ENCODE measurements around the gene HMG20B.
"Not testable (repeated sequence)": the region's sequence is repeated elsewhere in the genome, so short reads cannot be mapped to it uniquely, and the experiment has no call there.

The HMG20B gene

GRCh38 chr19:3565139-3565538 is 7.6 kb upstream of the HMG20B start:
- in situ Hi-C loops (cut with HindIII; ENCODE audit: low pct_ligation_motif_present, low sequenced_read_pairs), result no loop called here
- Histone ChIP-seq H3K36me3 (replicated peaks) (no peaks in the 10 kb centered on the region), H3K4me3 (ENCODE audit: low read depth, low read length) (no peak overlapping the region), H3K27me3 (replicated peaks) (no peaks in the 10 kb centered on the region), H3K27ac (peak overlapping the region; percentile 60)
- DNase-seq, result peak; percentile 89
- TF ChIP-seq CTCF (IDR thresholded peaks at IDR 0.05; ENCODE audit: low read depth, low read length, missing control alignments), result no peak

GRCh38 chr19:3570042-3570441 is 2.7 kb upstream of the HMG20B start:
- H3K4me3 ChIP-seq (ENCODE audit: low read depth, low read length); in situ Hi-C loops (cut with HindIII; ENCODE audit: low pct_ligation_motif_present, low sequenced_read_pairs); DNase-seq; H3K36me3 ChIP-seq (replicated peaks); H3K27ac ChIP-seq; H3K27me3 ChIP-seq (replicated peaks): not testable (repeated sequence)

GRCh38 chr19:3570606-3571011 is 2.1 kb upstream of the HMG20B start:
- TF ChIP-seq CTCF (IDR thresholded peaks at IDR 0.05; ENCODE audit: low read depth, low read length, missing control alignments), result no peak
- no peak overlapping the region for H3K4me3 ChIP-seq (ENCODE audit: low read depth, low read length)
- H3K27me3 ChIP-seq (replicated peaks), result no peaks in the 10 kb centered on the region
- peaks cover 7% of the 10 kb centered on the region for H3K36me3 ChIP-seq (replicated peaks)
- in situ Hi-C loops (cut with HindIII; ENCODE audit: low pct_ligation_motif_present, low sequenced_read_pairs), result no loop called here
- H3K27ac ChIP-seq, result no peak overlapping the region
- no peak for DNase-seq

DNA sequence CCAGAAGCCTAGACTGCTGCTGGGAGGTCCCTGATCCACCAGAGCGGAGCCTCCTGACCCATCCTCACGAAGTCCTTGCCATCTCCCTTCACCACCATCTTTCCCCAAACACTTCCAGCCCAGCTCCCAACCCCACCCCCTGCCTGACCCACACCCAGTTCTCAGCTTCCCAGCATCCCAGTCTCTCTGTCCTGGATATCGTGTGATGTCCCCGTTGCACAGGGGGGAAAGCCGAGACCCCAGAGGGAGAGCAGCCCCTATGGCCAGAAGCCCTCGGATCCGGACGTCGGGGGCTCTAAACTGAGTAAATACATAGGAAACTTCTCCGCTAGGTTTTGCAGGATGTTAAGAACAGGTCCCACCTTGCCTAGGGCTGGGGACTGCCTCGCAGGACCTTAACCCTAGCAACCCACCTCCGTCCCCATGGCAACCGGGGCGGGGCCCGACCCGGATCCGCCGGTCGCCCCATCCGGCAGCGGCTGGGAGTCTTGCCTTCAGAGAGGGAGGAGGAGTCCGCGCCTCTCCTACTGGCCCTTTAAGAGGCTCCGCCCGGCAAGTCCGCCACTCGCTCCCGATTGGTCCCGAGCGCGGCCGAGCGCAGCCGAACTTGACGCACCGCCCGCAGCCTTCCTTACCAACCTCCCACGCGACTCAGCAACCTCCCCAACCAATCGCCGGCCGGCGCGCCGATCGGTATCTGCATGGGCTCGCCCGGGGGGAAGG is 451 bp upstream of the HMG20B start:
- Histone ChIP-seq H3K27me3 (replicated peaks) (no peaks in the 10 kb centered on the region), H3K27ac (peak overlapping the region; percentile 52), H3K36me3 (replicated peaks) (peaks cover 14% of the 10 kb centered on the region), H3K4me3 (ENCODE audit: low read depth, low read length) (peak overlapping the region; percentile 62)
- no peak for TF ChIP-seq CTCF (IDR thresholded peaks at IDR 0.05; ENCODE audit: low read depth, low read length, missing control alignments)
- DNase-seq, result peak; percentile 100
- in situ Hi-C loops (cut with HindIII; ENCODE audit: low pct_ligation_motif_present, low sequenced_read_pairs), result no loop called here

- in situ Hi-C loops (cut with HindIII; ENCODE audit: low pct_ligation_motif_present, low sequenced_read_pairs), result no loop called here
These were observed 566 bp downstream of the HMG20B start for GRCh38 chr19:3573162-3573857.

More at GRCh38 chr19:3573162-3573857, 566 bp downstream of the HMG20B start:
- Histone ChIP-seq H3K27me3 (replicated peaks) (no peaks in the 10 kb centered on the region), H3K27ac (peak overlapping the region; percentile 58), H3K4me3 (ENCODE audit: low read depth, low read length) (peak overlapping the region; percentile 77), H3K36me3 (replicated peaks) (peaks cover 14% of the 10 kb centered on the region)
- no peak for DNase-seq
- no peak for TF ChIP-seq CTCF (IDR thresholded peaks at IDR 0.05; ENCODE audit: low read depth, low read length, missing control alignments)
